Measurements from ENCODE around the gene DNAH5.

GRCh38 chr5:13865312-13865711, 79.2 kb downstream of the DNAH5 start:
- TF ChIP-seq, protein P1, sequence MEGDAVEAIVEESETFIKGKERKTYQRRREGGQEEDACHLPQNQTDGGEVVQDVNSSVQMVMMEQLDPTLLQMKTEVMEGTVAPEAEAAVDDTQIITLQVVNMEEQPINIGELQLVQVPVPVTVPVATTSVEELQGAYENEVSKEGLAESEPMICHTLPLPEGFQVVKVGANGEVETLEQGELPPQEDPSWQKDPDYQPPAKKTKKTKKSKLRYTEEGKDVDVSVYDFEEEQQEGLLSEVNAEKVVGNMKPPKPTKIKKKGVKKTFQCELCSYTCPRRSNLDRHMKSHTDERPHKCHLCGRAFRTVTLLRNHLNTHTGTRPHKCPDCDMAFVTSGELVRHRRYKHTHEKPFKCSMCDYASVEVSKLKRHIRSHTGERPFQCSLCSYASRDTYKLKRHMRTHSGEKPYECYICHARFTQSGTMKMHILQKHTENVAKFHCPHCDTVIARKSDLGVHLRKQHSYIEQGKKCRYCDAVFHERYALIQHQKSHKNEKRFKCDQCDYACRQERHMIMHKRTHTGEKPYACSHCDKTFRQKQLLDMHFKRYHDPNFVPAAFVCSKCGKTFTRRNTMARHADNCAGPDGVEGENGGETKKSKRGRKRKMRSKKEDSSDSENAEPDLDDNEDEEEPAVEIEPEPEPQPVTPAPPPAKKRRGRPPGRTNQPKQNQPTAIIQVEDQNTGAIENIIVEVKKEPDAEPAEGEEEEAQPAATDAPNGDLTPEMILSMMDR (conservative IDR thresholded peaks at IDR 0.05; ENCODE audit: low read depth in 2 of 2), result no peak
- TF ChIP-seq STAT1 (IDR thresholded peaks at IDR 0.05; ENCODE audit: unreplicated experiment) (no peak), POLR2AphosphoS5 (IDR thresholded peaks at IDR 0.05; ENCODE audit: low read depth) (no peak), EZH2 (IDR thresholded peaks at IDR 0.05; ENCODE audit: low read depth, unreplicated experiment) (no peak), REST (IDR thresholded peaks at IDR 0.05; ENCODE audit: unreplicated experiment) (no peak), EZH2phosphoT487 (IDR thresholded peaks at IDR 0.05; ENCODE audit: unreplicated experiment) (no peak), ZNF331 (CRISPR knock-in tag; IDR thresholded peaks at IDR 0.05; ENCODE audit: low read depth) (no peak), CREB1 (CRISPR knock-in tag; IDR thresholded peaks at IDR 0.05; ENCODE audit: low read depth) (no peak), ETS1 (IDR thresholded peaks at IDR 0.05) (no peak), JUNB (IDR thresholded peaks at IDR 0.05; ENCODE audit: unreplicated experiment) (no peak), ZNF114 (CRISPR knock-in tag; IDR thresholded peaks at IDR 0.05) (no peak), NANOG (IDR thresholded peaks at IDR 0.05; ENCODE audit: borderline replicate concordance) (no peak)

All from GM23338 (cell line).